ENCODE results near the gene ZC3H7B.
A peak's percentile ranks its signal among the peaks of the same experiment; 100 is the strongest.

Gene ZC3H7B

DNA sequence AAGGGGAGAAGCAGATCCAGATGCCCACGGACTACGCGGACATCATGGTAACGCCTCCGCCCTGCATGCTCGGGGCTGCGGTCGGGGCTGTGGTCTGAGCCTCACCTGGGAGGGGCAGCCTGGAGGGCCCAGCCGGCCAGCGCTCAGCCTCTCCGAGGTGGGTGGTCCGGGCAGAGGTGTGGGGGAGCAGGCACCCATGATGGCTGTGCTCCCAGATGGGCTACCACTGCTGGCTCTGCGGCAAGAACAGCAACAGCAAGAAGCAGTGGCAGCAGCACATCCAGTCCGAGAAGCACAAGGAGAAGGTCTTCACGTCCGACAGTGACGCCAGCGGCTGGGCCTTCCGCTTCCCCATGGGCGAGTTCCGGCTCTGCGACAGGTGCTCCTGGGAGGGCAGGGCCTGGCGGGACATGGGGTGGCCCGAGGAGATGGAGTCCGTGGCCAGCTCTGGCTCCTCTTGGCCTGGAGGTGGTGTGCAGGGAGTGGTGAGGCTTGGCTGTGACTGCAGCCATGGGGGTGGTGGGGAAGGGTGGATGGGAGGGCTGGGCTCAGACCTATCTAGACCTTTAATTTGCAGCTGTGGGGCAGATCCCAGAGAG lies 55.2 kb downstream of the ZC3H7B start:
- no peak for FAIRE-seq

DNA sequence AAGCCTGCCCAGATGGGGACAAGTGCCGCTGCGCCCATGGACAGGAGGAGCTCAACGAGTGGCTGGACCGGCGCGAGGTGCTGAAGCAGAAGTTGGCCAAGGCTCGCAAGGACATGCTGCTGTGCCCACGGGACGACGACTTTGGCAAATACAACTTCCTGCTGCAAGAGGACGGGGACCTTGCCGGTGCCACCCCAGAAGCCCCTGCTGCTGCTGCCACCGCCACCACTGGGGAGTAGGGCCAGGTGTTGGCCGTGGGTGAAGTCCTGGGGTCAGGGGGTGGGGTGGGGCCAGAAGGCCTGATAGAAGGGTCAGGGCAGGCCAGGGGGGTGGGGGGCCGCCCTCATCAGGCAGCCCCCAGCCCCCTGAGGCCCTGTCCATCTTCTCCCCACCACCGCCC lies 55.9 kb downstream of the ZC3H7B start:
- no peak for FAIRE-seq

DNA sequence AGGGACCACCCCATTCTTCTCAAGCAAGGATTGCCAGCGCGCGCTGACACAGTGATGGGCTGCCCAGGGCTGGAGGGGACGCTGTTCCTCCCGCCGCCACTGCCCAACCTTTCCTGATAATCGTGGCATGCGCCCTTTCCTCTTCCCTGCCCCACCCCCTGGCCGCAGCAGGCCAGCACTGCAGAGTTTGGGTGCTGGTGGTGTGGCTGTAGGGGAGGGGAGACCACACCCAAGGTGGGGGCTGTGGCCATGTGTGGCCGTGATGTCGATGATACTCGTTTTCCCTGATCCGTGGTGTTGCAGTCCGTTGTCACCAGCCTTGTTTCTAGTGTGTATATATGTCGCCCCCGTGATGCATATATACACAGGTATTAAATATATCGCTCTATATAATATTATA lies 57.6 kb downstream of the ZC3H7B start:
- FAIRE-seq, result no peak

DNA sequence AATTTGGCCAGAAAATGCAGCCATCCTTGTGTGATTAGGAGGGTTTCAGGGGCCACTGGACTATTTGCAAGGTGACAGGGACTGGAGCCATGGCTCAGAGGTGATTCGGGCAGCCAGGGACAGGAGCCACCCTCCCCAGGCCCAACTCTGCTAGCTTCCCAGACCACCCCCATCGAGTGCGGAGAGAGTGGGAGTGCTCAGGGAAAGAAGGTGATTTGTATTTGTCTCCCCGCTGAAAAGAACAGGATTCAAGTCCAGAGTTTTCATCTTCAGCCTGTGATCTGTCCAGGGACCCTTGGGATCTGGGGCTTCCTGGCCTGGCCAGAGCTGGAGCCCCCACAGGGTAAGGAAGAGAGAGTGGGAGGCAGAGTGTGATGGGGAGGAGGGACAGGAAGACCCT lies 58.1 kb downstream of the ZC3H7B start:
- no peak for FAIRE-seq

DNA sequence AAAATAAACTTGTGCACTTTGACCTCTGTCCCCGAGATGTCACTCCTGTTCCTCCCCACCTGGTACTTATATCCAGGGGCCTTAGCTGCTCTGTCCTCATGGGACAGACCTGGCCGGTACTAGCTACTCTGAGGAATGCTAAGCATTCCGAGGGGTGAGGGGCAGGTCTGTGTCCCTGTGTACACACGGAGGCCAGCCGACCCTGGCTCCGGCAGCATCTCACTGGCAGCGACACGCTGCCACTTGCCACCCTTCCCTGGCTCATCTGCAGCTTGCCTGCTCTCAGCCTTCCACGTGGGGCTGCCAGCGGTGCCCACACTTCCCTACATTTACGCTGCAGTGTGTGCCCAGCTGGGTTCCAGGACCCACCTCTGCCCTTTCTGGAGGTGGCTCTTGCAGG lies 58.8 kb downstream of the ZC3H7B start:
- no peak for FAIRE-seq

DNA sequence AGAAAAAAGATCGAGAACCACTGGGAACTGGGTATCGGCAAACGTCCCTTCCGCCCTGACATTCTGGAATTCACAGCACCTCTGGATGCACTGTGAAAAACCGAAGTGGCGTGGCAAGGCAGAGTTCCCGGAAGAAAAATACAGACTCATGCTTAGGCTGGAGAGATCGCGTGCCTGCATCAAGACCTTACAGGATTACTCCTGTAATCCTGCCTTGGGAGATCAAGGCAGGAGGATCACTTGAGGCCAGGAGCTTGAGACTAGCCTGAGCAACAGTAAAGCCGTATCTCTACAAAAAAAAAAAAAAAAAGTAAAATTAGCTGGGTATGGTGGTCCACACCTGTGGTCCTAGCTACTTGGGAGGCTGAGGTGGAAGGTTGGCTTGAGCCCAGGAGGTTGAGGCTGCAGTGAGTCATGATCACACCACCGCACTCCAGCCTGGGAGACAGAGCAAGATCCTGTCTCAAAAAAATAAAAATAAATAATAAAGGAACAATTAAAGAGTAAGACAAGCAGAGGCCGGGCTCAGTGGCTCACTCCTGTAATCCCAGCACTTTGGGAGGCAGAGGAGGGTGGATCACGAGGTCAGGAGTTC lies 60.5 kb downstream of the ZC3H7B start:
- no peak for FAIRE-seq

DNA sequence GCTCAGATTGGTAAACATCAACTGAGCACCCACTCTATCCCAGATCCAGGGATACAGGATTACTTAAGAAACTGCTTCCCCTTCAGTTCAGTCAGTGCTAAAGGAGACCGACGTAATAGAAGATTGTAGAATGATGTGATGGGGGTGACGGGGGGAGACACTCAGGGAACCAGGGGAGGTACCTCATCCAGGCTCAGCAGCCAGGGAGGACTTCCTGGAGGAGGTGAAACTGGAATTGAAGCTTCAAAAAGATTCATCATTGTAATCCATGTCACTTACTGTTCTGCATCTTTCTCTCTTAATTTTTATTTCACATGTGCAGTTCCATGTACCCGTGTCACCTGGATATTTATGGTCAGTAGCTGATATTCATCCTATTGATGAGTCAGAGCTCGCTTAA lies 61.3 kb downstream of the ZC3H7B start:
- FAIRE-seq, result no peak

DNA sequence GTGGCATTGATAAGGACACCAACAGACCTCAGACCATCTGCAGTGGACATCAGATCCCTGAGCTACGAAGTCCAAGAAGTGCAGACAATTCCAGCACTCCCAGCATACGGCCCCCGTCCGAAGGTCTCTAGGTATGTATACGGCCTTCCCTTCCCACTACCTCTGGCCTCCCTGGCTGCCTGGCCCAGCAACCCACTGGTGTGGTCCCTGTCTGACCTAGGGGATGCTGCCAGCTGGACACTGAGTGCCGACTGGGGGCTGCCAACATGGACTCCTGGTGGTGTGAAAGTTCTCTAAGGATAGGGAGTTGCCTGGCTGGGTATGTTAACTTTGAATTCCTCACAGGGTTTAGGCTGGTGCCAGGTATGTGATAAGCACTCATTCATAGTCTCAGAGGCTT lies 62.9 kb downstream of the ZC3H7B start:
- no peak for FAIRE-seq

DNA sequence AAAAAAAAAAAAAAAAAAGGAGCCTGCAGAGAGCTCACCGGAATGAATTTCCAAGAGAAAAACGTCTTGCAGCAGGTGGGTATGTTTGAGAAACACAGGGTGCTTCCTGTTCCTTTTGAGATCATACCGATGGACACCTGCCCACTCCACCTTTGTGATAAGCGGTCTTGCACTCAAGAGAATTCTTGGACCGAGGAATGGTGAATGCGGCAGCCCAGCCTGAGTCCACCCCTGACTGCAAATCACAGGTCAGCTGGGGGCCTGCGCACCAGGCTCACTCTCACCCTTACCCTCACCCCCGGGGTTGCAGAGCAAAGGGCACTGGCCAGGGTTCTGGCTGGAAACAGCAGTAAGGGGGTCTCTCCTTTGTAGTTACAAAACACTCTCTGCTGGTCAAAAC lies 63.6 kb downstream of the ZC3H7B start:
- FAIRE-seq, result no peak

DNA sequence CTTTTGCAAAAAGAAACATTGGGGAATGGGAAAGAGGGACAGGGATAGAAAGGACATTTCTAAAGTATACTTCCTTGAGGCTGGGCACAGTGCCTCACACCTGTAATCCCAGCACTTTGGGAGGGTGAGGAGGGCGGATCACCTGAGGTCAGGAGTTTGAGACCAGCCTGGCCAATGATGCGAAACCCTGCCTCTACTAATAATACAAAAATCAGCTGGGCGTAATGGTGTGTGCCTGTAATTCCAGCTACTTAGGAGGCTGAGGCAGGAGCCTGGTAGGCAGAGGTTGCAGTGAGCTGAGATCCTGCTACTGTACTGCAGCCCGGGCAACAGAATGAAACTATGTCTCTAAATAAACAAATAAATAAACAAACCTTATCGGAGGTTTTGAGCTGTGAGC lies 64.1 kb downstream of the ZC3H7B start:
- no peak for FAIRE-seq

DNA sequence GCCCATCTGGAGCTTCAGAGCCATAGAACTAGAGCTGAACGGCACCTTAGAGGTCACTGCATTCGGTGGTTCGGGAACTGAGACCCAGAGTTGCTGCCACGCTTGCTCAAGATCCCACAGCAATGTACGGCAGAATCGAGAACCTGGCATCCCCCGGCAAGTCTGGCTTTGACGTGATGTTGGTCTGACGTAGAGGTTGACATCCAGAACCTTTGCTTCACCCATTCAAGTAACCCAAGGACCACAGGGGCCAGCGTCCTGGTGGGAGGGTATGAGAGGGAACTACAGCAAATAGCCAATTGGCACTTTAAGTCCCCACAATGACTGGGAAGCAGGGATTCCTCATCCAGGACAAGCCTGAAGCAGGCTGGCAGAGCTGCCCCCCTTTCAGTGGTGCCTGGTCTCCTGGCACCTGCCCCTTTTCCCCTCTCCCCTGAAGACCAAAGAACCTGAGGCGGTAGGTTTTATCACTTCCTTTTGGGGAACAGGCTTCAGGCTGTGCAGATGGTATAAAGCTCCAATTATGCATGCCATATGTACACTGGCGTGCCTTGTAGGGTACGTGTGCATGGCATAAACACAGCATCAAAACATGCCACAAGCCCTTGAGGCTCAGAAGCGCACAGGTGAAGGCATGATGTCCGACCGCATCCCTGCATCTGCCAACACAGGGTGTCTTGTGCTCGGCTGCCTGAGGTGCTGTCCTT lies 65.2 kb downstream of the ZC3H7B start:
- FAIRE-seq, result no peak

DNA sequence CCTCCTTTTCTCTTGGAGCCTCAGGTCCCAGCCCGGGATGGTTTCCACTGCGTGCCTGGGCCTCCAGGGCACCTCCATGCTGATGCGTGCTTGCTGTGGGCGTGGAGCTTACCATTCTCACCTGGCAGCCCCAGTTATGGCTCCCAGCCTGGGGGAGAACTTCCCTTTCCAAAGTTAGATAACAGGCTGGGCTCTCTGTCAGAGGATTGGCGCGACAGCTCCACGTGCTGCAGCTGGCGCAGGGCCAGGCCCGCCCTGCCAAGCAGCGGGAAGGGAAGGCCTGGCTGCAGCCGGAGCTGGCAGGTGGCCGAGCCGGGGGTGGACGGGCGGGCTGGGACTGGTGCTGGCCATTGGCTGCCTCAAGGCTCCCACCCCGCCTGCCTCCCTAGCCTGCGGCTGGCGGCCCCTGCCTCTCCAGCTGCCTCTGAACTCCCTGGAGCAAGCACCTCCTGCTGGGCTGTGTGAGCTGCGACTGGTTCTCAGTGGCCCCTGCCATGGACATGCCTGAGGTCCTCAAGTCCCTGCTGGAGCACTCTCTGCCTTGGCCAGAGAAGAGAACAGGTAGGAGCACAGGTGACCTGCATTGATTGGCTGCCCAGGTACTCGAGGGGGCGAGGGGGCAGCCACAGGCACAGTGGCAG lies 65.8 kb downstream of the ZC3H7B start:
- no peak for FAIRE-seq

DNA sequence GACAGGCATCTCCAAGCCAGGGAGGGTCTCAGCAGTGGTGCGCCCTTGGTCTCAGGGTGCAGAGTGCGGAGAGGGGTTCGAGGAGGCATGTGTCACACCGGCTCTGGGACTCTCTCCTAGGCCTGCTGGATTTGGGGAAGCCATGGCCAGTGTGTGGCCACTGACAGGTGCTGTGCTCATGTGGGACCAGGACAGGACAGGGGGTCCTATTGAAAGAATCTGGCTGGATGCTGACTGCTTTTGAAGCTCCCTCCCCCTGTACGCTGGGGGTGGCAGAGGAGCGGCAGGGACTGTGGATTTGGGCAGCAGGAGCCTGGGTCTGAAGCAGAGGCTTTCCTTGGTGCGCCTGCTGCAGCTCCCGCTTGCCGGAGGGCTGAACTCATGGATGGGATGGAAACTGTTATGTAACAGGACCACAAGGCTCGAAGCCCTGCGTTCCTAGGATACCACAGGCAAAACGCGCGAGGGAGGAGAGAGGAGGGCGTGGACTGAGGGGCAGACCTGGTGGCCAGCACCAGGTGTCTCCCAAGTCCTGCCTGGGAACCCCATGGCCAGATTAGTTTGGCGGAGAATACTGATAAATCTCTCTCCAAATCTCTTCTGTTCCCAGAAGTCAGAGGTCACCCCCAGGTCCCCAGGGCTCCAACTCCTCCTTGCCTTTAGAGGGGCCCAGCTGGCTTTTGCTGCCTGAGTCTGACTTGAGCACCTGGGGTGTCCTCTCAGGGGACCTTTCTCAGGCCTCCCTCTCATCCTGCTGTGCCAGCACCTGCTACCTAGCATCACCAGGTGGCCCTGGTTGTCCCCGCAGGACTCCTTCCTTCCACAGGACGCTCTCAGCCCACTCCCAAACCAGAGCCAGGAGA lies 66.6 kb downstream of the ZC3H7B start:
- no peak for FAIRE-seq

DNA sequence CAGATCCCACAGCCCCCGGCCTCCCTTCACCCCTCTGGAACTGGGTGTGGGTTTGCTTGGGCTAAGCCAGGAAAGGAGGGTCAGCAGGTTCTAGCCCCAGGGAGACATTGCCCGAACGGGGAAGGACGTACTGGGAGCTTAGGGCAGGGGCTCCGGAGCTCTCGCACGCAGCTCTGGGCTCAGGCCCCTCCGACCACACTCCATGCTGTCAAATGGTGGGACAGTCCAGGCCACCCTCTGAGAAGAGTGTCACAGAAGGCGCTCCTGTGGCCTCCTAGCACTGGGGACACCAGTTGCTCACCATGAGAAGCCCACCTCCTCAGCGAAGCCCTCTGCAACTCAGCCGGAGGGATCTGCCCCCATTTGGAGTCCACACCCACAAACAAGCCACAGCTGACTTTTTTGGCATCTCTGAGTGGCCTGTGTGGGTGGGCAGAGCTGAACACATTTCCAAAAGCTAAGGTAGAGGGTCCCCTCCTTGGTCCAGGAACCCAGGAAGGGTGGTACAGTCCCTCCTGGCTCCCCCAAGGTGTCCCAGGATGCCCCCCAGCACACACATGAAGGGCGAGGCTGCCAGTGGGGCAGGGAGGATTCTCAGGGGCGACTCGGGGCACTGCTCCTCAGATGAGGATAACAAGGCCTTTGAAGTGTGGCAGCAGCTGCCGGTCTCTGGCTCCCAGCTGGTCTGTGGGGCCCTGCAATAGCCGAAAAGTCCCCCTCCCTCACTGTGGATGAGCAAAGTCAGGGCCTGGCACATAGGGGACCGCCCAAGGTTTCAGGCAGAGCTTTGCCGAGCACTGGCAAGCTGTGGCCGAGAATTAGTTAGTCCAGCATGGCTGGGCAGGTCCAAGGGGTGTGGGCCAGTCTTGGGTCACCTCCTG lies 67.5 kb downstream of the ZC3H7B start:
- no peak for FAIRE-seq

DNA sequence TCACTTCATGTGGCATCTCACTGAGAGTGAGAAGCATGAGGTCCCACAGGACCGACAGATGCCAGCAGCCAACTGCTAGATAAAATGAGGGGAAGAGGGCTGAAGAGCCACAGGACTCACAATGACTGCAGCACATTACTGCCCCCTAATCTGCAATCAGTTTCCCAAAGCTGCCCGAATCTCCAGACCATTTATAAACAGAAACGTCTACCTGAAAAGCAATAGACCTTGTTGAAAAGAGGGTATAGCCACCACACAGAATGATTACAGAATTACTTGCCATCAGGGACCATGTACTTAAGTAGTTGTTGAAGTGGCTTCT lies 68.1 kb downstream of the ZC3H7B start:
- no peak for FAIRE-seq

DNA sequence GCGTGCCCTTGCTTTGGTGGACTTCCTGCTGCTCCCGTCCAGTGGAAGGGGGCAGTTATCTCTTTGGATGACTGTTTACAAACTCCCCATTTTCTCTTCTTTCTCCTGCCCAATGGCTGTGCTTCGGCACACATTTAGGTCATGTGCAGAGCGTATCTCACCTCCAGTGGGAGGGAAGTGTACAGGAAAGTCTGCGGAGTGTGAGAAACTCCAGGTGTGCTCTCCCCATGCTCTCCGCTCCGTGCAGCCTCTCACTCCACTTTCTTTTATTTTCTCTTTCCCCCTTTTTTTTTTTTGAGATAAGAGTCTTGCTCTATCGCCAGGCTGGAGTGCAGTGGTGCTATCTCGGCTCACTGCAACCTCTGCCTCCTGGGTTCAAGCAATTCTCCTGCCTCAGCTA lies 68.5 kb downstream of the ZC3H7B start:
- FAIRE-seq, result no peak

DNA sequence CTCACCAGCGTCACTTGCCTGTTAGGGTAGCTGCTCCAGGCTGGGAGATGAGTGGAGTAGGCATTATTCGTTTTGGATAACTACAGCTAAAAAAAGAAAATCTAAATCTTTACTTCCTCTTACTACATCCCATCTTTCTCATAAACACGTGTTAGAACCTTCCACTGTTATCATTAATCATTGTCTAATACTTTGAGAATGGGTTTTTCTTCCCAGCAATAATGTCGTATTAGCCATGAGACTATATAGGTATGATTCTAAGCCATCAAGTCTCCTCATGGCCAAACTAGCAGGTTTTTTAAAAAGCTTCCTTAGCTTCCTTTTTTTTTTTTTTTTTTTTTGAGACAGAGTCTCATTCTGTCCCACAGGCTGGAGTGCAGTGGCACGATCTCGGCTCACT lies 76.5 kb downstream of the ZC3H7B start:
- FAIRE-seq, result no peak

DNA sequence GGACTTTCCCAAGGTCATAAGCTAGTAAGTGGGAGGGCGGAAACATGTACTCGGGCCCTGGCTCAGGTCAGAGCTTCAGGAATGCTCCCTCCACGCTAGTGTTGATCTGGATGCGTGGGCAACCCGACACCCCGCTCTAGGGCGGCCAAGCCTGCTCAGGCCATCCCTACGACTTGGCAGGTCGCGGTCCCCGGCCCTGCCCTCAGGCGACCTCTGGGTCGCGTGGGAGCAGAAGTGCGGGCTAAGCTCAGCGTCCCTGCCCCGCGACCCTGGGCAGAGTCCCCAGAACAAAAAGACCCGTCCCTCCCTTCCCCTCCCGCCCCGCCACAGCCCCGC lies 79.6 kb downstream of the ZC3H7B start:
- no peak for FAIRE-seq

DNA sequence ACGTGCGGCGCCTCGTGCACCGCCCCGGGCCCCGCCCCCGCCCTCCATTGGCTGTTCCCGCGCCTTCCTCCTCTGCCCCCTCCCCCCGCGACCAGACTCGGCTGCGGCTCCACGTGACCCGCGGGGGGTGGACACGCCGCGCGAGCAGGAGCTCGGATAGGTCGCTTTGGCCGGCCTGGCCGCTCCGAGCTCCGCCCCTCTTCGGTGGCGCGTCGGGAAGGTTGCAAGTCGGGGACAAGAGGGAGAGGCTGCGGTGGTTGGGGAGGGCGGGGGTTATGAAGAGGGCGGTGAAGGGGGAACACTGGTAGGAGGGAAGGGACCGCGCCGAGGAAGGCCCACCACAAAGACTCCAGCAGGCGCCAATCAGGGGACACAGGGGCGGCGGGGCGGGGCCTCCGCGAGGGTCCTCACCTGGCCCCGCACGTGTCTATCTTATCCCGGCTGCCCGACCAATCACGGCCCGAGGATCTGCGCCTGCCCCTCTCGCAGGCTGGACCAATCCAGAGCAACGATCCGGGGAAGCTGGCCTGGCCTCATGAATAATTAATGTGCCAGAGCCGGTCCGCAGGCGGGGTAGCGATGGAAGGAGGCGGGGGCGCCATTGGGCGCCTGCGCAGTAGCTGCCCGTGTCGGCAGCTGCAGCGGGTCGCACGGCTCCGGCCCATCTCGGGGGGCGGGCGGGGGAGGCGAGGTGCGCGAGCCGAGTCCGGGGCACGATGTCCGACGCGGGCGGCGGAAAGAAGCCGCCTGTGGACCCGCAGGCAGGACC lies 80.2 kb downstream of the ZC3H7B start, which contains the start of gene TEF:
TSS of gene TEF (plus strand) at position 614 of the 769 bp plus-strand sequence. CDS start at position 717, 103 bp downstream.
- peak; percentile 98 for FAIRE-seq

DNA sequence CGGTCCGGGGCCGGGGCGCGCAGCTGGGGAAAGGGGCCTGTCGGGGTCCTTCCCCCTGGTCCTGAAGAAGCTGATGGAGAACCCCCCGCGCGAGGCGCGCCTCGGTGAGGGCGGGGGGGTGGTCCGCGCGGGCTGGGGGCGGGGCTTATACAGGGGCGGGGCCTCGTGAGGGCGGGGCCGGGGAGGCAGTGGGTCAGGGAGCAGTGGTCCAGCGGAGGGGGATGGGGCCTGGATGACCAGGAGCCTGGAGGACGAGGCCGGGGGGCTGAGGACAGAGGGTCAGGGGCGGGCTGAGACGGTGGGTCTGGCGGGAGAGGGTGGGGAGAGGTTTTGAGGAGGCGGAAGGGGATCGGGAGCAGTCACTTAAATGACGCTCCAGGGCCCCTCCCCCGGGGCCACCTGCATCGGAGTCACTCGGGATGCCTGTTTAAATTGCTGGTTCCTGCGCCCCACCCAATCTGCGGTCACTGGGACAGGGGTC lies 80.8 kb downstream of the ZC3H7B start:
- no peak for FAIRE-seq

DNA sequence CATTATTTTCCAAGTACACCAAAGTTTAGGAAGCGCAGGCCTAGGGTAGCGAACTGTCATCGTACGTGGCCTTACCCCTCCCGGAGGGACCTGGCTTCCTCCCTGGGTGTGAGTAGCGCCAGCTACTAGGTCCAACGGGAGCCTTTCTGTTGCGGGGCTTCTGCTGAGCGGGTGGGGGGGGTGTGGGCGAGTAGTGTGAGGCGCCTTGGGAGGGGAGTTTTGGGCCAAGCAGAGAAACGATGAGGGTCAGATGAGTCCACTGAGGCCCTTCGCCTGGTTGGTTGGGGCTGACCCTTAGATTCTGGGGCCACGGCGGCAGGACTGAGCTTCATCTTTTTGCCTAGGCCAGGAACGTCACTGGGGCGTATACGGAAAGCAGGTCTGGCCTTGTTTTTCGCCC lies 81.3 kb downstream of the ZC3H7B start:
- no peak for FAIRE-seq
